Endothelial cell (in vitro differentiated cells): Measurements from ENCODE around the gene SLC22A2. TPM values are rescaled to one million over a fixed set of nuclear protein-coding genes. Genes with fewer than 3 reads are reported as not detected.

Experiments used
- DNase-seq: peaks from one replicate; pipeline ENCODE4 v3.0.0; 2021; ENCODE audit warnings: low spot score
- H3K27ac Mint-ChIP-seq: one replicate; pipeline ENCODE4 v1.8.0; 2021; ENCODE audit warnings: mixed read lengths, inconsistent platforms; ENCODE audit not compliant: unreplicated experiment
- H3K27me3 Mint-ChIP-seq: one replicate; pipeline ENCODE4 v1.8.0; 2021; ENCODE audit warnings: mild to moderate bottlenecking, moderate library complexity, mixed read lengths, inconsistent platforms; ENCODE audit not compliant: unreplicated experiment
- H3K36me3 Mint-ChIP-seq: one replicate; pipeline ENCODE4 v1.8.0; 2021; ENCODE audit warnings: mild to moderate bottlenecking, low read depth, mixed read lengths, inconsistent platforms; ENCODE audit not compliant: unreplicated experiment
- H3K4me1 Mint-ChIP-seq: one replicate; pipeline ENCODE4 v1.8.0; 2021; ENCODE audit warnings: mild to moderate bottlenecking, mixed read lengths, inconsistent platforms; ENCODE audit not compliant: unreplicated experiment
- H3K4me3 Mint-ChIP-seq: one replicate; pipeline ENCODE4 v1.8.0; 2021; ENCODE audit warnings: mild to moderate bottlenecking, mixed read lengths, inconsistent platforms; ENCODE audit not compliant: unreplicated experiment
- H3K9me3 Mint-ChIP-seq: one replicate; pipeline ENCODE4 v1.8.0; 2021; ENCODE audit warnings: mixed read lengths, inconsistent platforms; ENCODE audit not compliant: unreplicated experiment
- total RNA-seq: library from RNA; stranded (reverse); fragmentation: NEBNext Ultra II Directional; extraction: Animal tissue kit (Norgen Biotek cat#: 25700); gene quantifications from one replicate; pipeline ENCODE4 v1.2.1, GENCODE V29; 2021; ENCODE audit not compliant: unreplicated experiment
- TF ChIP-seq, protein P1 (sequence below): fragments of 200-600 bp; sonication (generic); IDR thresholded peaks from one replicate; pipeline ENCODE4 v1.5.0; 2021; ENCODE audit warnings: antibody characterized with exemption; ENCODE audit not compliant: unreplicated experiment

SLC22A2 gene
- total RNA-seq, 1 donor from 2014 or later, result not detected

DNA sequence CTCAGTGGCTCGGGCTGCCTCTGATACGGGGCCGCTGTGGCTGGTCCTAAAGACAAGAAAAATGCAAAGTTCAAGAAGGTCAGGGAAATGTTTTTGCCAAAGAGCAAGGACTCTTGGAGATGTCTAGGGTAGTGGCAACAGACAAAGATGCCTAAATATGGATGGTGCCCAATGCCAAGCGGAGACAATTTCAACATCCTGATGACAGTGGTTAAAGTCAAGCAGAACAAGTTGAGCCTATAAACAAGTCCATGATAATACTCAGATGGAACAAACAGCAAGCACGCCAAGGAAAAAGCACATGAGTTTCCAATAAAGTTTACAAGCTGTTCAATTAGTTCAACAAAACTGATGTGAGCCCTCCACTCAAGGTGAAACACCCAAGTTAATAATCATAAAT, 85.9 kb downstream of the SLC22A2 start:
- Mint-ChIP-seq H3K4me3 (no peak overlapping the region), H3K9me3 (no peaks in the 10 kb centered on the region), H3K27me3 (no peaks in the 10 kb centered on the region), H3K4me1 (no peaks in the 10 kb centered on the region), H3K27ac (no peak overlapping the region), H3K36me3 (no peaks in the 10 kb centered on the region)
- no peak for DNase-seq
- TF ChIP-seq, protein P1, sequence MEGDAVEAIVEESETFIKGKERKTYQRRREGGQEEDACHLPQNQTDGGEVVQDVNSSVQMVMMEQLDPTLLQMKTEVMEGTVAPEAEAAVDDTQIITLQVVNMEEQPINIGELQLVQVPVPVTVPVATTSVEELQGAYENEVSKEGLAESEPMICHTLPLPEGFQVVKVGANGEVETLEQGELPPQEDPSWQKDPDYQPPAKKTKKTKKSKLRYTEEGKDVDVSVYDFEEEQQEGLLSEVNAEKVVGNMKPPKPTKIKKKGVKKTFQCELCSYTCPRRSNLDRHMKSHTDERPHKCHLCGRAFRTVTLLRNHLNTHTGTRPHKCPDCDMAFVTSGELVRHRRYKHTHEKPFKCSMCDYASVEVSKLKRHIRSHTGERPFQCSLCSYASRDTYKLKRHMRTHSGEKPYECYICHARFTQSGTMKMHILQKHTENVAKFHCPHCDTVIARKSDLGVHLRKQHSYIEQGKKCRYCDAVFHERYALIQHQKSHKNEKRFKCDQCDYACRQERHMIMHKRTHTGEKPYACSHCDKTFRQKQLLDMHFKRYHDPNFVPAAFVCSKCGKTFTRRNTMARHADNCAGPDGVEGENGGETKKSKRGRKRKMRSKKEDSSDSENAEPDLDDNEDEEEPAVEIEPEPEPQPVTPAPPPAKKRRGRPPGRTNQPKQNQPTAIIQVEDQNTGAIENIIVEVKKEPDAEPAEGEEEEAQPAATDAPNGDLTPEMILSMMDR, result no peak

DNA sequence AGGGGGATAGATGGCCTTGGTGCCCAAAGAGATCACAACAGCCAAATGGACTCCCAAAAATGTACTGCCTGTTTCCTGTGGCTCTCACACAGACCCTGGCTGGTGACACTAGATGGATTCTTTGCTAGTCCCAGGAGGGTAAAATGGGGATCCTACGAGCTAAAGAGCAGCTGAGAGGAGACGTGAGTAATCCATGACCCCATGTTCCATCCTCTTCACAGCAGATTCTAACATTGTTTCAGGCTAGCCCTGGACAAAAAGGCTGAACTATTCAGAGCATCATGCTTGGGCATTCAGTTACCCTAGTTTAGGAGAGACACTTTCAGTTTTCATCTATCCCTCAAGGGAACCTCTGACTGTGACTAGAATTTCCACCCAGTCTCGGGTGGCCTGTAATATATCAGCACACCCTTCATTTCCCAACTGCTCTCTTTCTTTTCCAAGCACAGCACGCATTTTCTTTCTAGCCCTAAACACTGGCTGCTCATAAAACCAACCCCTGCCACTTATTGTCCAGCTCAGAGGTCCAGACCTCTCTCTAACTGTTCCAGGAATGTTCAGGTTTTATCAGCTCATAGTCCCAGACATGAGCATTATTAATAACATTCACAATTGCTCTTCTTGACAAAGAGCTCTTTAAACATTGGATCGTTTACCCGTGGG, 88.5 kb downstream of the SLC22A2 start:
- H3K4me3 Mint-ChIP-seq, result no peak overlapping the region
- no peak for DNase-seq
- no peaks in the 10 kb centered on the region for H3K27me3 Mint-ChIP-seq
- no peaks in the 10 kb centered on the region for H3K36me3 Mint-ChIP-seq
- no peaks in the 10 kb centered on the region for H3K4me1 Mint-ChIP-seq
- H3K9me3 Mint-ChIP-seq, result no peaks in the 10 kb centered on the region
- TF ChIP-seq, protein P1, result no peak
- no peak overlapping the region for H3K27ac Mint-ChIP-seq

DNA sequence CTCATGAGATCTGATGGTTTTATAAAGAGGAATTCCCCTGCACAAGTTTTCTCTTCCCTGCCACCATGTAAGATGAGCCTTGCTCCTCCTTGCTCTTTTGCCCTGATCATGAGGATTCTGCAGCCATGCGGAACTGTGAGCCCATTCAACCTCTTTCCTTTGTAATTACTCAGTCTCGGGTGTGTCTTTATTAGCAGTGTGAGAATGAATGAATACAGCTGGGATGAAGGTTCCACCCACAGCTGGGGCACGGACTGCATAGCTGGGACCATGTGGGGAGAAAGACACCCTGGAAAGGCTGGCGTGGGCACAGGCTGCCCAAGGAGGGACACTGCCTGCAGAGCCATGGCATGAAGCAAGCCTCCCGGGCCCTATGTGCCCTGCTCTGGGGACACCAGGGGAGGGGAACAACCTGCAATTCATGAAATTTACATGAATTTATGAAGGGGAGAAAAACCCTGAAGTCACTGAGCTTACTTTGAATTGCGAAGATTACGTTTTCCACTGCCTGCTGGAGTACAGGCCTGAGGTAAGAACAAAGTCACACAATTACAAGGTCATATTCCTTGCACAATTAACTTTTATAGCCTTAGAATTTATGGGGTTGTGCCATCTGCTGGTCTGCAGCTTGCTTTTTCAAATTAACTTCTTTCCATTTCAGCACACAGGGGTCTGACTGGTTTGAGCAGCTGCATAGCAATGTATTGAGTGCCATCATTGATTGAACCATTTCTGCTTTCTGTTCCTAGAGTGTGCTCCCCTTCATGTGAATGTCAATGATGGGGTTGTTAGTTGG, 90.8 kb downstream of the SLC22A2 start:
- Mint-ChIP-seq H3K27me3 (no peaks in the 10 kb centered on the region), H3K4me3 (no peak overlapping the region)
- DNase-seq, result no peak

More for the DNA sequence above, 90.8 kb downstream of the SLC22A2 start:
- H3K4me1 Mint-ChIP-seq, result no peaks in the 10 kb centered on the region
- no peaks in the 10 kb centered on the region for H3K36me3 Mint-ChIP-seq
- no peak overlapping the region for H3K27ac Mint-ChIP-seq
- TF ChIP-seq, protein P1, result no peak
- H3K9me3 Mint-ChIP-seq, result no peaks in the 10 kb centered on the region

Other genes starting within 250 kb of the SLC22A2 start
- gene SLC22A1, start 137.0 kb downstream of the SLC22A2 start, total RNA-seq, result 2.7 TPM
- 0.18 TPM for gene SLC22A3, start 89.6 kb upstream of the SLC22A2 start, total RNA-seq